Measurements from ENCODE around the gene CELF5.
A peak's percentile ranks its signal among the peaks of the same experiment; 100 is the strongest.
"Not testable (repeated sequence)": the region's sequence is repeated elsewhere in the genome, so short reads cannot be mapped to it uniquely, and the experiment has no call there.

CELF5 gene

GRCh38 chr19:3323026-3323425, 98.6 kb downstream of the CELF5 start:
- no peak for DNase-seq (ENCODE audit: low read depth)
- H3K4me3 ChIP-seq (ENCODE audit: low read length): no peak overlapping the region
- TF ChIP-seq, protein P1, sequence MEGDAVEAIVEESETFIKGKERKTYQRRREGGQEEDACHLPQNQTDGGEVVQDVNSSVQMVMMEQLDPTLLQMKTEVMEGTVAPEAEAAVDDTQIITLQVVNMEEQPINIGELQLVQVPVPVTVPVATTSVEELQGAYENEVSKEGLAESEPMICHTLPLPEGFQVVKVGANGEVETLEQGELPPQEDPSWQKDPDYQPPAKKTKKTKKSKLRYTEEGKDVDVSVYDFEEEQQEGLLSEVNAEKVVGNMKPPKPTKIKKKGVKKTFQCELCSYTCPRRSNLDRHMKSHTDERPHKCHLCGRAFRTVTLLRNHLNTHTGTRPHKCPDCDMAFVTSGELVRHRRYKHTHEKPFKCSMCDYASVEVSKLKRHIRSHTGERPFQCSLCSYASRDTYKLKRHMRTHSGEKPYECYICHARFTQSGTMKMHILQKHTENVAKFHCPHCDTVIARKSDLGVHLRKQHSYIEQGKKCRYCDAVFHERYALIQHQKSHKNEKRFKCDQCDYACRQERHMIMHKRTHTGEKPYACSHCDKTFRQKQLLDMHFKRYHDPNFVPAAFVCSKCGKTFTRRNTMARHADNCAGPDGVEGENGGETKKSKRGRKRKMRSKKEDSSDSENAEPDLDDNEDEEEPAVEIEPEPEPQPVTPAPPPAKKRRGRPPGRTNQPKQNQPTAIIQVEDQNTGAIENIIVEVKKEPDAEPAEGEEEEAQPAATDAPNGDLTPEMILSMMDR (conservative IDR thresholded peaks at IDR 0.05; ENCODE audit: low read depth, low read length): no peak

DNA sequence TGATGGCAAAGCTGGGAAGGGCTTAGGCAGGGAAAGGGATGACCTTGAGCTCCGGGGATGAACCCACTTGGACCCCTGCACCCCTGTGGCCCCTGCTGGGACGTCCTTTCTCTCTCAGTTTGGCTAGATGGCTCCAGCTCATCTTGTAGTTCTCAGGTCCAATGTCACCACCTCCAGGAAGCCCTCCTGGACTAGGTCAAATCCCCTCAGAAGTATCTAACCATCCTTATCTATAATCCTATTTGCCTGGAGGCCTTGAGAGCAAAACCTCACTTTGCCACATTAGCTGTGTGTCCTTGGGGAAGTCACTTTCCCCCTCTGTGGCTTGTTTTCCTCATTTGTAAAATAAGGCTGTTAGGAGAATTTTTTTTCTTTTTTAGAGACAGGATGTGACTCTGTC, 99.2 kb downstream of the CELF5 start:
- H3K4me3 ChIP-seq (ENCODE audit: low read length): no peak overlapping the region
- TF ChIP-seq, protein P1 (conservative IDR thresholded peaks at IDR 0.05; ENCODE audit: low read depth, low read length): no peak
- no peak for DNase-seq (ENCODE audit: low read depth)

- DNase-seq (ENCODE audit: low read depth): no peak
- TF ChIP-seq, protein P1 (conservative IDR thresholded peaks at IDR 0.05; ENCODE audit: low read depth, low read length): peak; percentile 84
- H3K4me3 ChIP-seq (ENCODE audit: low read length): no peak overlapping the region
Measured at GRCh38 chr19:3324405-3324856, 100.0 kb downstream of the CELF5 start.

DNA sequence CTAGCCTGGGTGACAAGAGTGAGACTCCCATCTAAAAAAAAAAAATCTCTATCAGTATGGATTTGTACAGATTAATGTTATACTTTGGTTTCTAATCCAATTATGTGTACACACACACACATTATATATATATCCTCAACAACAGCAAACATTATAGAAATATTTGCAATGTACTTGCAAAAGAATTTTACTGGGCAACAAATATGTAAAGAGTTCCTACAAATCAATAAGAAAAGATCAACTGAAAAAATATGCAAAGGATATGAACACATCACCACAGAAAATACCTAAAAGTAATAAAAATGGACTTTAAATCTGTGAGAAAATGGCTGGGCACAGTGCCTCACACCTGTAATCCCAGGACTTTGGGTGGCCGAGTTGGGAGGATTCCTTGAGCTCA, 101.0 kb downstream of the CELF5 start:
- TF ChIP-seq, protein P1 (conservative IDR thresholded peaks at IDR 0.05; ENCODE audit: low read depth, low read length): no peak
- H3K4me3 ChIP-seq (ENCODE audit: low read length): no peak overlapping the region
- DNase-seq (ENCODE audit: low read depth): no peak

GRCh38 chr19:3328743-3329142, 104.3 kb downstream of the CELF5 start:
- TF ChIP-seq, protein P1 (conservative IDR thresholded peaks at IDR 0.05; ENCODE audit: low read depth, low read length): no peak
- H3K4me3 ChIP-seq (ENCODE audit: low read length): no peak overlapping the region
- no peak for DNase-seq (ENCODE audit: low read depth)

DNA sequence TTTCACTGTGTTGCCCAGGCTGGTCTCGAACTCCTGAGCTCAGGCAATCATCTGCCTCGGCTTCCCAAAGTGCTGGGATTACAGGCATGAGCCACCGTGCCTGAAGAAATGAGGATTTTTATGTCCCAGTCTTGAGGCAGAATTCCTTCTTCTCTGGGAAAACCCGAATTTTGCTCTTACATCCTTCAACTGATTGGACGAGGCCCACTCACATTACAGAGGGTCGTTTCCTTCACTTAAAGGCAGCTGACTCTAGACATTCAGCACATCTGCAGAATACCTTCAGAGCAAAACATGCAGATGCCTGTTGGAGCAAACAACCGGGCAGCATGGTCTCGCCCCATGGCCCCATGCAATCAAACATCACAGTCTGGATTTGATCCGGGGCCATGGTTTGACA, 105.6 kb downstream of the CELF5 start:
- no peak overlapping the region for H3K4me3 ChIP-seq (ENCODE audit: low read length)

DNA sequence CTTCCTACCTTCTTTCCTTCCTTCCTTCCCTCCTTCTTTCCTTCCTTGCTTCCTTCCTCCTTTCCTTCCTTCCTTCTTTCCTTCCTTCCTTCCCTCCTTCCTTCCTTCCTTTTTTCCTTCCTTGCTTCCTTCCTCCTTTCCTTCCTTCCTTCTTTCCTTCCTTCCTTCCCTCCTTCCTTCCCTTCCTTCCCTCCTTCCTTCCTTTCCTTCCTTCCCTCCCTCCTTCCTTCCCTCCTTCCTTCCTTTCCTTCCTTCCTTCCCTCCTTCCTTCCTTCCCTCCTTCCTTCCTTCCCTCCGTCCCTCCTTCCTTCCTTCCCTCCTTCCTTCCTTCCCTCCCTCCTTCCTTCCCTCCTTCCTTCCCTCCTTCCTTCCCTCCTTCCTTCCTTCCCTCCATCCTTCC, 107.8 kb downstream of the CELF5 start:
- not testable (repeated sequence) for H3K4me3 ChIP-seq (ENCODE audit: low read length); DNase-seq (ENCODE audit: low read depth)

More for the DNA sequence above, 105.6 kb downstream of the CELF5 start:
- TF ChIP-seq, protein P1 (conservative IDR thresholded peaks at IDR 0.05; ENCODE audit: low read depth, low read length): no peak
- DNase-seq (ENCODE audit: low read depth): no peak

All from retinal pigment epithelial cell (primary cell).